ENCODE results near the gene RHOT1.
"Not testable (repeated sequence)": the region's sequence is repeated elsewhere in the genome, so short reads cannot be mapped to it uniquely, and the experiment has no call there.

RHOT1 gene

GRCh38 chr17:32124985-32125847, 17.1 kb upstream of the RHOT1 start:
- DNase-seq (ENCODE audit: low read depth in 2 of 2) = no peak

- DNase-seq (ENCODE audit: low read depth in 2 of 2) = no peak
Measured at GRCh38 chr17:32125848-32126153, 16.5 kb upstream of the RHOT1 start.

GRCh38 chr17:32126325-32126724, 16.0 kb upstream of the RHOT1 start:
- DNase-seq (ENCODE audit: low read depth in 2 of 2) = no peak

- no peak for DNase-seq (ENCODE audit: low read depth in 2 of 2)
Measured at GRCh38 chr17:32126746-32127145, 15.6 kb upstream of the RHOT1 start.

GRCh38 chr17:32127158-32127897, 15.0 kb upstream of the RHOT1 start:
- peak; percentile 61 to 73 for DNase-seq (ENCODE audit: low read depth in 2 of 2)

GRCh38 chr17:32128470-32128869, 13.8 kb upstream of the RHOT1 start:
- DNase-seq (ENCODE audit: low read depth in 2 of 2) = not testable (repeated sequence)

GRCh38 chr17:32135497-32136117, 6.7 kb upstream of the RHOT1 start:
- DNase-seq (ENCODE audit: low read depth in 2 of 2) = not testable (repeated sequence)

- no peak for DNase-seq (ENCODE audit: low read depth in 2 of 2)
Measured at GRCh38 chr17:32136856-32137255, 5.4 kb upstream of the RHOT1 start.

- not testable (repeated sequence) for DNase-seq (ENCODE audit: low read depth in 2 of 2)
Measured at GRCh38 chr17:32139504-32139903, 2.8 kb upstream of the RHOT1 start.

- DNase-seq (ENCODE audit: low read depth in 2 of 2) = no peak
Measured at GRCh38 chr17:32141258-32141657, 1.0 kb upstream of the RHOT1 start.

- DNase-seq (ENCODE audit: low read depth in 2 of 2) = no peak
Measured at GRCh38 chr17:32141679-32142037, 644 bp upstream of the RHOT1 start.

- DNase-seq (ENCODE audit: low read depth in 2 of 2) = no peak
Measured at GRCh38 chr17:32142857-32143526, 690 bp downstream of the RHOT1 start.

- no peak for DNase-seq (ENCODE audit: low read depth in 2 of 2)
Measured at GRCh38 chr17:32143527-32143870, 1.2 kb downstream of the RHOT1 start.

- DNase-seq (ENCODE audit: low read depth in 2 of 2) = not testable (repeated sequence)
Measured at GRCh38 chr17:32144442-32144841, 2.1 kb downstream of the RHOT1 start.

GRCh38 chr17:32148351-32148750, 6.0 kb downstream of the RHOT1 start:
- DNase-seq (ENCODE audit: low read depth in 2 of 2) = no peak

- no peak for DNase-seq (ENCODE audit: low read depth in 2 of 2)
Measured at GRCh38 chr17:32150358-32150757, 8.1 kb downstream of the RHOT1 start.

- DNase-seq (ENCODE audit: low read depth in 2 of 2) = no peak
Measured at GRCh38 chr17:32152130-32152529, 9.8 kb downstream of the RHOT1 start.

GRCh38 chr17:32155896-32156295, 13.6 kb downstream of the RHOT1 start:
- DNase-seq (ENCODE audit: low read depth in 2 of 2) = no peak

GRCh38 chr17:32156656-32157055, 14.4 kb downstream of the RHOT1 start:
- DNase-seq (ENCODE audit: low read depth in 2 of 2) = no peak

- DNase-seq (ENCODE audit: low read depth in 2 of 2) = no peak
Measured at GRCh38 chr17:32157225-32157624, 14.9 kb downstream of the RHOT1 start.

- DNase-seq (ENCODE audit: low read depth in 2 of 2) = no peak
Measured at GRCh38 chr17:32158870-32159585, 16.7 kb downstream of the RHOT1 start.
